ENCODE results near the gene DNAAF1.
A peak's percentile ranks its signal among the peaks of the same experiment; 100 is the strongest.

DNAAF1 gene

GRCh38 chr16:84161037-84161436 lies 15.9 kb downstream of the DNAAF1 start:
- DNase-seq (ENCODE audit: low spot score), result no peak

DNA sequence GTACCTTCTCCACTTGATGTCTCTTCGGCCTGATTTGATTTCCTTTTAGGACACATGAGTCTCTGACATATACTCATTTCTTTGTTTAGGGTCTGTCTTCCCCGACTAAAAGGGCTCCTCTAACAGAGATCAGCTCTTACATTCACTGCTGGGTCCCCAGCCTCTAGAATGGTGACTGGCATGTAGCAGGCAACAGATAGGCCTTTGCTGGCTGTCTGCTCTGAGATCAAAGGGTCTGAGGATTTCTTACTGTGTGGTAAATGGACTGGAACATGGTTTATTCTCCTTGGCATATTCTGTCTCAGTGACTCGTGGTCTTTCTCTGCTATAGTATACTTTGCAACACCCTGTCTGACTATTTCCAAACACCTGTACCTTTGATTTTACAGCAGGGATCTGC lies 16.7 kb downstream of the DNAAF1 start:
- DNase-seq (ENCODE audit: low spot score), result peak; percentile 52

GRCh38 chr16:84165746-84166145 lies 20.6 kb downstream of the DNAAF1 start:
- DNase-seq (ENCODE audit: low spot score), result no peak

GRCh38 chr16:84166796-84167695 lies 21.9 kb downstream of the DNAAF1 start:
- no peak for DNase-seq (ENCODE audit: low spot score)

DNA sequence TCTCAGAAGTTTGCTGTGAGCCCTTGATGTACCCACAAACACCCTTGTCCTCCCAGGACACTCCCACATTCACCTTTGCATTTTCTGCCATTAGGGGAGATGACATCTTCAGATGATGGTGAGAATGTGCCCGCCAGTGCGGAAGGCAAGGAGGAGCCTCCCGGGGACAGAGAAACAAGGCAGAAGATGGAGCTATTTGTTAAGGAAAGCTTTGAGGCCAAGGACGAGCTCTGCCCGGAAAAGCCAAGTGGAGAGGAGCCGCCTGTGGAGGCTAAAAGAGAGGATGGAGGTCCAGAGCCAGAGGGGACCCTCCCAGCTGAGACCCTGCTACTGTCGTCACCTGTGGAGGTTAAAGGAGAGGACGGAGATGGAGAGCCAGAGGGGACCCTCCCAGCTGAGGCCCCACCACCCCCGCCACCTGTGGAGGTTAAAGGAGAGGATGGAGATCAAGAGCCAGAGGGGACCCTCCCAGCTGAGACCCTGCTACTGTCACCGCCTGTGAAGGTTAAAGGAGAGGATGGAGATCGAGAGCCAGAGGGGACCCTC lies 24.7 kb downstream of the DNAAF1 start:
- no peak for DNase-seq (ENCODE audit: low spot score)

DNA sequence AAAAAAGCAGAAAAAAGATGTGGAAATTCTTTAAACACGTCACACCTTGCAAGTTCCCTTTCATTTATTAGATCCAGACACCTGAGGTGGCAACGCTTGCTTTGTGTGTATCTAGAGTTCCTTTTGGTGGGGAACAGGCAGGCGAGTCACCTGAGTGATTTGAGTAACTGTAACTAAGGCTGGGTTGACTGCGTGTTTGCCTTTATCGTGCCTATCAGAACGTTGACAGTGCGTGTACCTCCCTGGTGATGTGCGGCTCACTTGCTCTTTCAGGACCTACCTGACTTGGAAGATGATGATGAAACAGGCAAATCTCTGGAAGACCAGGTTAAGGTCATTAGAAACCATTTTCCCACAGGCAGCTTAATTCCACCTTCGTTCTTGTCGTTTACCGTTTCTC lies 29.3 kb downstream of the DNAAF1 start:
- DNase-seq (ENCODE audit: low spot score), result no peak

DNA sequence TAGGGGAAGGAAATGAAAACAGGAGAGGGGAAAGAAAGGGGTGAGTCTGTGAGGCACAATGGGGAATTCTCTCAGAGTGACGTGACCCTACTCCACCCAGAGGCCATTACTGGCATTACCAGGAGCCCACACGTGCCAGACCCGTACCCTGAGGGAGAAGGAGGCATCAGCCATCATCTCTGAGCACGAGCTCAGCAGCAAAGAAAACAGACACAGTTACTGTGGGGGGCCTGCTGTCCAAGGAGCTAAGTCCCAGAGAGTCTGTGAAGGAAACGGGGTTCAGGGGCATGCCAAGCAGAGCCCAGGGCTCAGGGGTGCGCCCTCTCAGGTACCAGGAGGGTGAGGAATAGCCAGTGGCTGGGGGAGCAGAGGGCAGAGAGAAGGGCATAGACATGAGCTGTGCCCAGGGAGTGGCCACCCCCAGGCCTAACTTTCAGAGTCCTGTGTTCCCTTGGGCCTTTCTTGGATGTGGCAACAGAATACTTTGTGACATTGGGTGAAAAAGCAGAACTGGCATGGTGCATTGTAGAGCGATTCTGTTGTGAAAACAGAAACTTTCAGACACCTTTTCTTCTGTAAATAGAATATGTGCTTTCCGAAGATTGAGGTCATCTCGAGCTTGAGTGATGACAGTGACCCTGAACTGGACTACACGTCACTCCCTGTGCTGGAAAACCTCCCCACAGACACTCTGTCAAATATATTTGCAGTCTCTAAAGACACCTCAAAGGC lies 30.4 kb downstream of the DNAAF1 start:
- peak; percentile 70 for DNase-seq (ENCODE audit: low spot score)

DNA sequence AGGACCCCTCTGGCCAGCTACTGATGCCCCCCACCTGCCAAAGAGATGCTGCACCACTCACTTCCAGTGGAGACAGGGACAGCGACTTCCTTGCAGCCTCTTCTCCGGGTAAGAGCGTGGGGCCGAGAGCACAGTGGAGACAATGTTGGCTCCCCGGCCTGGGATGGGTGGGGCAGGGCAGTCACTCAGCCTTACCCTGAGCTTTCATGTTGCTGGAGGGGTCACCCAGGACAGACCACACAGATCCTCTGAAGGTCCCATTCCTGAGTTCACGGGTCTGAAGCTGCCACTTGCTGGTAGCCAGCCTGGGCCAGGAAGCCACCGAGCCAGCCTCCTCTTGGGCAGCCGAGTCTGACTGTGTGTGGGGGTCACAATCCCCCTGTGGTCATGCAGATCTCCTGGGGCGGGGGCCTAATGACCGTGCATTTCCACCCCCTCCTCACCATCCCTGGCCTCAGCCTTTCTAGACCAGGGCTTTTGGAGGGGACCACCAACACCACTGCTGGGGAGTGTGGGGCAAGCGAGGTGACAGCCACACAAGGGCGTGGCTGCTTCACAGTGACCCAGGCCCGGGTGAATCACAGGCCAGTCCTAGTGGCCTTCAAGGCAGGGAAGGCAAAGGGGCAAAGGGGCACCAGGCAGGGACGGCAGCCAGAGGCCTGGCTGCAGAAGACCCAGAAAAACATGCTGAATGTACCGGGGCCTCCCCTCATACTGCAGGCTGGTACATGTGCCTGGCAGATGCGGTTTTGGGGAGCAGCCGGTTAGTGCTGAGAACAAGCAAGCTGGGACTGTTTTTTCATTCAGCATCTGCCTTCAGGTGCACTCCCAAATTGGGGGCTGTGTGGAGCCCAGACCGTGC lies 31.3 kb downstream of the DNAAF1 start:
- no peak for DNase-seq (ENCODE audit: low spot score)

- DNase-seq (ENCODE audit: low spot score), result peak; percentile 54
Observed at GRCh38 chr16:84177741-84178073, 32.6 kb downstream of the DNAAF1 start.

- no peak for DNase-seq (ENCODE audit: low spot score)
Observed at GRCh38 chr16:84178146-84178765, 33.1 kb downstream of the DNAAF1 start.

DNA sequence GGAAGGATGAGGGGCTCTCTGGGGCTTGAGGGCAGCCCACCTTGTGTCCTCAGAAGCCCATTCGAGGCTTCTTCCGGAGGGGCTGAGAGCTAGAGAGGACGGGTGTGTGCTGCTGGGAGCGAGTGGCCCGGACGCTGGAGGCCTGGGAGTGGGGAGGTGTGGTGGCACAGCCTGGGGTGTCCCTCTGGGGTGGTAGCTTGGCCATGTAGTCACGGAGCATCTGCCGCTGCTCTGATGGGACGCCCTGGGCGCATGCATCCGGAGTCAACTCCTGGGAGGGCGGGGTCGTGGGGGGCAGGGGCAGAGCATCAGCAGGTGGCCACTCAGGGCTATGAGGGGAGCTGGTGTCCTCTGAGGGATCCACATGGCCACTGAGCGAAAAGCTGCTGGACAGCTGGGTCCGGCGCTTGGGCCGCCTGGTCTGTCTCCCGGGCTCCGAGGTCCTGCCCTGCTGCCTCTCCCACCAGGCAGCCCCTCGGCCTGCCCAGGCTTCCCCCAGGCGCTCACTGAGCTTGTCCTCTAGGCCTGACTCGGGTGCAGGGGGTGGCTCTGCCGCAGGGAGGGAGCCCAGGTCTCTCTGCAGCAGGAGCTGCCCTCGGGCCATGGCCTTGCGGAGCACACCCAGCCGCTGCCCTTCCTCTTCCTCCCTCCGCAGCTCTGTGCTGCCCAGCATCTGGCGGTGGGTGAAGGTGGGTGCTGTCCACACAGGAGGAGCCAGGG lies 33.9 kb downstream of the DNAAF1 start:
- DNase-seq (ENCODE audit: low spot score), result no peak

- DNase-seq (ENCODE audit: low spot score), result no peak
Observed at GRCh38 chr16:84179612-84180320, 34.7 kb downstream of the DNAAF1 start.

DNA sequence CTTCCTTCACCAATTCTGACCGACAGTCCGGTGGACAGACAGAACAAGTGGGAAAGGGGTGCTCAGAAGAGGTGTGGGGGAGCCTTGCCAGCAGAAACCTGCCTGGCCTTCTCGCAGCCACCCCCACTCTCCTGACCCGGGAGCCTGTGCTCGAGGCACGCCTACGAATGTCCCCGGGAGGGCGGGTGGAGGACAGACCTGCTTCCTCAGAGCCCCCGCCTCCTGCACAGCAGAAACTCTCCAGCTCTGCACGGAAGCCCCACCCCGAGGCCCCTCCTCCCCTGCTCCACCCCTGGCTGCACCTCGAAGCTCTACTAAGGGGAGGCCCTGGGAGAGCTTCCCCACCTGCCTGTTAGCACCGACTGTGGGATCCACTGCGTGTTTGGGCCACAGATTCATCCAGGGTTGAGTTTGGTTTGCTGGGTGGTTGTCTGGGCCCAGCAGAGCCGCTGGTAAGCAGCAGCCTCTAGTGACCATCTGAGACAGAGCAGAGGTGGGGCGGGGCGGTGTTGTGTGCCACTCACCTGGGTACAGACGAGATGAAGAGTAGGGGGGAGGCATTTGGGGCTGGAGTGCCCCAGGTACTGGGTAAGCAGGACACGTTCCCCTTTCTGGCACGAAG lies 35.5 kb downstream of the DNAAF1 start:
- no peak for DNase-seq (ENCODE audit: low spot score)

GRCh38 chr16:84181144-84181915 lies 36.2 kb downstream of the DNAAF1 start:
- no peak for DNase-seq (ENCODE audit: low spot score)

GRCh38 chr16:84182104-84182503 lies 37.0 kb downstream of the DNAAF1 start:
- no peak for DNase-seq (ENCODE audit: low spot score)

DNA sequence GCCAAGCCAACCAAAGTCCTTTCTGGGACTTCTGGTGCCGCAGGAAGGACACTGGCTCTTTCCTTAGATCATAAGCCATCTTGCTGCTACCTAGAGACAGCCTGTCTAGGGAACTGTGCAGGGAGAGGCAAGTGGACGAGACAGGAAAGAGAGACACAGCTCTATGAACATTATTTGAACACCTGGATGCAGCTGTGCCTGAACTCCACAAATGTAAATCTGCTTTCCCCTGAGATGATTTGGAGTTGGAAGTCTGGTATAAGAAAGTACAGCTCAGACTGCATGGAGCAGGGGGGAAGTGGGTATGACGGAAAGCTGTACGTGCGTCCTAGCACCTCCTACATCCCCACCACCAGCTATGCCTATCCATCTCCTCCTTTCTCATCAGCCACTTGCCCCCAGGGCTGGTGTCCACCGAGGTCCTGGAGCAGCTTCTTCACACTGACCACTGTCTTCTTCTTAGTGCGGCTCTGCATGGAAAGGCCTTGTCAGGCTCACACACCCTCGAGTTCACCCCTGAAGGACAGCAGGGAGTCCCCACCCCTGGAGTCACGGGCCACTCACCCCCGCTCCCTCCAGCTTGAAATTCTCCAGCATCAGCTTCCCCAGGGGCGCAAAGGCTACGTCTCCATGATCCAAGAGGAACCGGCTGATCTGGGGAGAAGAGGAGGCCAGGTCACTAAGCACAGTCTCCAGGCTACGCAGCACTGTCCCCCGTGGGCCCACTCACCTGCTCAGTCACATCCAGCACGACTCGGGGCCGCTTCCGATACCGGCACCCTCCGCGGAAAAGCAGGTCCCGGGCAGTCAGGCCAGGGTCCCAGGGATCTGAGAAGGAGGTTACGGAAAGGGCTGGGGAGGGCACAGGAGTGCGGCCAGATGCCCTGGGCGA lies 37.8 kb downstream of the DNAAF1 start:
- DNase-seq (ENCODE audit: low spot score), result no peak

DNA sequence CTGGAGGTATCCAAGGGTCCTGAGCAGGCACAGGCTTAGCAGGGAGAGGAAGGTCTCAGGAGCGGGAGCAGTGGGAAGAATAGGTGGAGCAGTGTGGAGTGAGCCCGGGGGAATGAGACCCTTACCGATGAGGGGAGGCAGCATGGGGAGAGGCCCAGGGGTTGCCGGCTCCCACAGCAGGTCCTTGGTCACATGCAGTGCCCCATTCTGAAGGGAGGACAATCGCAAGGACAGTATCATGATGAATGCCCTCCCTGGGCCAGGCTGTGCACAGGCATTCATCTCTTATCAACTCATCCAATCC lies 38.4 kb downstream of the DNAAF1 start:
- no peak for DNase-seq (ENCODE audit: low spot score)

DNA sequence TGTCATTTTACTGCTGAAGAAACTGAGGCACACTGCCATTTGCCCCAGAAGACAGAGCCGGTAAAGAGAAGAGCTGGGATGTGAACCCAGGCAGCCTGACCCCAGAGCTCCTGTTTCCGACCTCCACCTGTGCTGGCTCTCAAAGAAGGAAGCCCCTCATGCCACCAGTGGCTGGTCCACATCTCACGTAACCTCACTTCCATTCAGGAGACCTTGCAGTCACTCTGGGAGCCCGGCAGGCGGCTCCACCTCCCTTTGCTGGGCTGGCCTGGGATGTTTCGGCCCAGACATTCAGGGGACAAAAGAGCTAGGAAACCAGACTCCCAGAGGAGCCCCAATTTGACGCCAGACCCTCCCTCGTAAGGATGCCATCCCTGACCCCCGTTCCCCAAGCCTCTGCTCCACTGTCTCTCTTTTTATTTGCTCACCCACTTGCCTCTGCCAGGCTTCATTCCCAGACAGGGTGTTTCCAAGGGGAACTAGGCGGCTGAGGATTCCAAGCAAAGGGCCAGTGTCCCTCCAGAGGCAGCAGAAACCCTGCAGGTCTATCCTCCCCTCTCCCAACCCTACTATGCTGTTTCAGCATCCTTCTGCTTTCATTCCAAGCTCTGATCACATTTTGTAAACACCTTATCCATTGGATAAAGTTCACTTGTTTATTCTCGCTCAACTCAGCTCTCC lies 38.9 kb downstream of the DNAAF1 start:
- no peak for DNase-seq (ENCODE audit: low spot score)

All from SW480 (cell line).